ENCODE measurements around the gene MCOLN2.

GRCh38 chr1:85030536-85030935 lies 33.6 kb upstream of the MCOLN2 start:
- TF ChIP-seq CTCF (IDR thresholded peaks at IDR 0.05) (no peak), POLR2A (IDR thresholded peaks at IDR 0.05) (no peak)

Data from body of pancreas (tissue), 4 donors.